Hypothalamus (tissue), 51 donors: ENCODE data around the gene GRIN2C.
"Not testable (repeated sequence)": the region's sequence is repeated elsewhere in the genome, so short reads cannot be mapped to it uniquely, and the experiment has no call there.

ENCODE experiments used
- DNase-seq, 51 donors: peaks; one replicate each; lab custom pipeline; 2025; lab: John Stamatoyannopoulos, UW

GRIN2C gene

DNA sequence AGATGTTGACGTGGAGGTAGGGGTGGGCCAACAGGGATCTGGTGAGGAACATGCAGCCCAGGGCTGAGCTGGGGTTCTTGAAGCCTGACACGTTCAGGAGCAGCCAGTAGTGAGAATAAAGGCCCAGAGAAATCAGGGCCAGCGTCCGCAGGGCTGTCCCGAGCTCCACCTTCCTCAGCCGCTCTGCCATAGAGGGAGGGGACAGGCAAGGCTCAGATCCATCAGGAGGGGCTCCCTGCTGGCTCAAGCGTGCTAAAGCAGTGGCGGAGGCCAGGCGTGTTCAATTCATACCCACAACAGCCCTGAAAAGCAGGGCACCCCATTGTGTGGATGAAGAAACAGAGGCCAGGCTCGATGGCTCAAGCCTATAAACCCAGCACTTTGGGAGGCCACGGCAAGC is 21.4 kb upstream of the GRIN2C start:
- DNase-seq = no peak

DNA sequence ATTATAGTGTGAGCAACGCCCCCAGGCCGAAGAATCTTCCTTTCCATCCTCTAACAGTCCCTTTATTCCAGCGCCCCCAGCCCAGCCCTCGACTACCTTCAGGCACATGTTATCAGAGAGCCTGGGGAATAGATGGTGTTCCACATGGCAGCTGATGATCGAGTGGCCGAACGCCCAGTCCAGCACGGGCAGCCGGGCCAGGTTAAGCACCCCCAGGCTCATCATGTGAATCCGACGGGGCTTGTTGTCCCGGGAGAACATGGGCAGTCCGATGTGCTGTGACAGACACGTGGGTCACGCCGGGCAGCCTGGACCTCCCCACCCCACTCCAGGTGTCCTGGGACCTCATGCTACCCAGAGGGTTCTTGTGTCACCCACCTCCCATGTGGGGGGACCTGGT is 19.6 kb upstream of the GRIN2C start:
- DNase-seq = no peak

DNA sequence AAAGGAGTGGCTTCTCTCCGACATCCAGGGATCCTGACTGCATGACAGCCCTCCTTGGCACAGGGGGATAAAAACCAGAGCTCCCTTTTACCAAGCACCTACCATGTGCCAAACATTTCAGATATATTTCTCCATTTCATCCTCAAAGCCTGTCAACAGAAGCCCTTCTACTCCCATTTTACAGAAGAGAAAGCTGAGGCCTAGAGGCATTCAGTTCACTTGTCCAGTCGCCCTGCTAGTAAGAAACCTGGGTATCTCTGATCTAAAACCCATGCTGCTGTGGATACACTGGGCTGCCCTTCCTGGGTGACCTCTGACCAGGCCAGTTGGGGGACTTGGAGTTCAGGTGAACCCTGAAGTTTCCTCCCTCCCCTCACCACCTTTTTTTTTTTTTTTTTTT is 19.0 kb upstream of the GRIN2C start:
- DNase-seq = no peak

DNA sequence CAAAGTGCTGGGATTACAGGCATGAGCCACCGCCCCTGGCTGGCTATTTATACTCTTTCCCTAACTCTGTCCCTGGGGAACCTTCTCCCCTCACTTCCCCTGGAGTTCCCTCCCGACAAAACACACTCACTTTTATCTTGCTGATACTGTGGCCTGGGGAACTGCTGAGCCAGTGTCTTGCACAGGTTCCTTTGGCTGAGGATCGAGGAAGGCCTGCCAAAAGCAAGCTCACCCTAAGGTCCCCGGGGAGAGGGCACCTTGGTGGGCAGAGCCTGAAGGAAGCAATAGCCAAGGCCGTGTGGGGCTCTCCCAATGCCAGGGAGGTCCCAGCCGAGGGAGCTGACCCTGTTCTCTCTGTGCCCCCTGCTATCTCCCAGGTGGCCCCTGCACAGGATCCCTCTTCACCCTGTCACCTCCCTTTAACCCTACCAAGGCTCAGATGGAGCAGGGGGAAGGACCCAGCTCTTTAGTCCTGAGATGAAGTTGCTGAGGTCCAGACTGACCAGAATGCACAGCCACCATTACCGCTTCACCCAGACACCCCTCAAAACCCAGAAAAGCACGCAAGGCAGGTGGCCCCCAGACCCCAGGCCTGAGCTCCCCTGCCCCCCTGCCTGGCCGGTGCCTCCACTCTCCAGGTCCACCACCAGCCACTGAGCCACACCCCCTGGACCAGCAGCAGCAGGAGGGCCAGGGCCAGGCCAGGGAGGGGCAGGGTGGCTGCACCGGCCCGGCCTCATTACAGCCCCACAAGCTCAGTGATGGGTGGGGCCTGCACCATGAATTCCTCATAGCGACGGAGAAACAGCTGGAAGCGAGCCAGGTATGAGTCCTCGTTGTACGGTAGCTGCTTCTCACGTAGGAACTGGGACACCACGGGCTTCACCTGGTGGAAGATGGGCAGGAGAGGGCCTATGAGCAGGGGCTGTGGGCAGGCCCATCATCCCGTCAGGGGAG is 18.2 kb upstream of the GRIN2C start:
- DNase-seq = no peak

DNA sequence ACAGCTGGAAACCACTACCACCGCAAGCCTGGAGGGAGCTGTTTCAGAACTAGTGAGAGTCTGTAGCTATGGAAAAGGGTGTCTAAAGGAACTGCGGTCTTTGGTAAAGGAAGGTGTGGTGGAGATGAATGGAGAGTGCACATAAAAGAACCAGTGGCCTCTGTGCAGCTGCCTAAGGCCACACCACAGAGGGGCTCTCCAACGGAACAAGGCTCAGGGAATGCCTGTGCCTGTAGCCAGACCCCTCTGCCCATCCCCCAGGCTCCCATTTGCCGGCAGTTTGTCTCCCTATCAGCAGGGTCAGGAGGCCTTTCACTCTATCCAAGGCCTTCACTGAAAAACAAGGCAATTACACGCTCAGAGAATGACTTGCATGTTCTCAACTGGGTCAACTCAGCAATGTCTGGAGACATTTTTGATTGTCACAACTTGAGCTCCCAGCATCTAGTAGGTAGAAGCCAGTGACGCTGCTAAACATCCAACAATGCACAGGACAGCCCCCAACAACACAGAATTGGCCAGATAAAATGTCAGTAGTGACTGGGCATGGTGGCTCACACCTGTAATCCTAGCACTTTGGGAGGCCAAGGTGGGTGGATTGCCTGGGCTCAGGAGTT is 16.4 kb upstream of the GRIN2C start:
- DNase-seq = no peak

DNA sequence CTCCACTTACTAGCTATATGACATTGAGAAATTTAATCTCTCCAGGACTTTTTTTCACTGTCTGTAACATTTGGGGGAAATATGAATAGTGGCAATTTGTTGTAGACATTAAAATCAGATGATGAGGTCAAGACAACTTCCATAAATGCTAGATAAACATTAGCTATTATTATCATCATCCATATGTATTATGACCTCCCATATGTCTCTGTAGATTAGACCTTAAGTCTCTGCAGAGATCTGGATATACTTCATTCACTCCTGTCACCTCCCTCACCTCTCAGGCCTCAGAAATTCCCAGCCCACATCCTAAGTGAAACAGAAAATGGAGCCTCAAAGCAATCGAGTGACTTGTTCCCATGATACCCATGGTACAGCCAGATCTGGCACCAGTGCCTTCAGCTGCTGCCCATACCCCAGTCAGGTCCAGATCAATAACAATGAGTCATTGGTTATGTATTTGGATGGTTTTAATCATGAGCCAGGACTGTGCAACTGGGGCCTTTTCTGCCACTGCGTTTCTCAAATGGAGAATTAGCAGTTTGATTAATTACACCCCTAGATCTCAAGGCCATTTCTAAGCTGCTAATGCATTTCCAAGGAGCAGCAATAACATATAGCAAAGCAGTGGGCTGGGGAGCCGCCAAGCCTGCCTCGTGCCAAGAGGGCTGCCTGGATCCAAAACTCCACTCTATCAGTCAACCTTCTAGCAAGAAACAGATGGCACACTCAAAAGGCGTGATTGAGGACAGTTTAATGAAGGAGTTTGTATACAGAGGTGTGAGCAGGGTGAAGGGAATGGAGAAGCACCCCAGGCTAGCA is 15.7 kb upstream of the GRIN2C start:
- peak in 1 of 51 donors; percentile 21 for DNase-seq

DNA sequence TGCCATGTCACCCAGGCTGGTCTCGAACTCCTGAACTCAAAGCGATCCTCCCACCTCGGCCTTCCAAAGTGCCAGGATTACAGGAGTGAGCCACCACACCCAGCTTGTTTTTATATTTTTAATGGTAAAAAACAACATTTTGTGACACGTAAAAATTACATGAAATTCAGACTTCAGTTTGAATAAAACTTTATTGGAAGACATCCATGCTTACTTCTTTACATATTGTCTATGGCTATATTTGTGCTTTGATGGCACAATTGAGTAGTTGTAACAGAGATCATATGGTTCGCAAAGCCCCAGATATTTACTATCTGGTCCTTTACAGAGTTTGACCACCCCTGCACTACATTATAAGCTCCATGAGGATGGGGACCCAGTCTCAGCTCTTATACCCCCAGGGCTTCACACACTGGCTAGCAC is 14.9 kb upstream of the GRIN2C start:
- no peak for DNase-seq

DNA sequence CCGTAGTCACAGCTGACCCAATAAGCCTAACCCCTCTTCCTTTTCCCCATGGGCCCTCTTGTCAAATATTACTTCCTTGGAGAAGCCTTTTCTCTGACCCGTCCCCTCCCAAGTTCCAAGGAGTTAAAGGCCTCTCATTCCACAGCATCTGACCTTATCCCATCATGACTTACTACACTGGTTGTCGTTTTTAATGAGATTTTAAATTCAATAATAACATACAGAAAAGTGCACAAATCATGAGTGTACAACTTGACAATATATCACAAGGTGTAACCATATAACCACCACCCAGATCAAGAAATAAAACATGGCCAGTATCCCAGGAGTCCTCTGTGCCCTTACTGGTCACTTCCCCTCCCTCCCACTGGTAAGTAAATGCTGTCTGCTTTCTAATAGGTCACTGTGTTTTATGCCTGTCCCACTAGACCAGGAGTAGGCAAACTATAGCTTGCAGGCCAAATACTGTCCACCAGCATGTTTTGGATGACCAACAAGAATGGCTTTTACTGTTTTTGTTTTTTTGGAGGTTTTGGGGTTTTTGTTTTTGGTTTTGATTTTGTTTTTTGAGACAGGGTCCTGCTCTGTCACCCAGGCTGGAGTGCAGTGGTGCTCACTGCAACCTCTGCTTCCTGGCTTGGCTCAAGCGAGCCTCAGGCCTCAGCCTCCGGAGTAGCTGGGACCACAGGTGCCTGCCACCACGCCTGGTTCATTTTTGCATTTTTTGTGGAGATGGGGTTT is 14.4 kb upstream of the GRIN2C start:
- no peak for DNase-seq

DNA sequence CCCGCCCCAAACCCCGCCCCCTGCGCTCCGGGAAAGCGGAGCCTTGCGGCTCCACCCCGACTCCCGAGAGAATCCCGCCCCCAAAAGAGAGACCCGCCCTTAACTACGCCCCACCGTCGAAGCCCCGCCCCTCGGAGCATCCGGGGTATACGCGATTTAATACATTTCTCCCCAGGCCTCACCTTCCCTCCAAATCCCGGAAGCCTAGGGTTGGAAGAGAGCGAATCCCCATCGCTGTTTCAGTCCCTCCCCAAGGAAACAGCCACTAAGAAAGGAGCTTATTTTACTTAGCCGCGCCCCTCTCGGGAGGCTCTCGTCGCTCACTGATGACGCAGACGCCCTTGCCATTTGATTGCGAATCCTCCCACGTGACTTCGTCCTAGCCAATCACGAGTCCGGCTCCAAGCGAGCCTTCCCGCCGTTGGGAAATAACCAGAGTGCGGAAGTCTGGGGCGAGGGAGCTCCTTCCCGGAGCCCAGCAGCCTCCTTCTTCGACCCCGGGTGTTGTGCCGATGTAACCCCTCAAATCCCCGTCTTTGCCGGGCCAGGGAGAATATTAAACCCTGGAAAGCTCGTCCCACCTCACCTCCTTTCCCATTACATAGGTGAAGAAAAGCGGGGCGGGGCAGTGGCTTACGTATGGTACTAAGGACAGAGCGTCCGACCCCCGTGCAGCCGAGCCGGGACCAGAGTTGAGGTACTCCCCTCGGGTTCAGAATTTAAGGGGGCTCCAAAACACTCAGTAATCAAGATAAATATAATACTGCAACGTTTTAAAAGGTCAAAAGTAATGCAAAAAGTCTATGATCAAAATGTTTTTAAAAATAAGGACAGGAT is 13.6 kb upstream of the GRIN2C start:
- peak; percentile 96 to 100 (median 100) for DNase-seq

DNA sequence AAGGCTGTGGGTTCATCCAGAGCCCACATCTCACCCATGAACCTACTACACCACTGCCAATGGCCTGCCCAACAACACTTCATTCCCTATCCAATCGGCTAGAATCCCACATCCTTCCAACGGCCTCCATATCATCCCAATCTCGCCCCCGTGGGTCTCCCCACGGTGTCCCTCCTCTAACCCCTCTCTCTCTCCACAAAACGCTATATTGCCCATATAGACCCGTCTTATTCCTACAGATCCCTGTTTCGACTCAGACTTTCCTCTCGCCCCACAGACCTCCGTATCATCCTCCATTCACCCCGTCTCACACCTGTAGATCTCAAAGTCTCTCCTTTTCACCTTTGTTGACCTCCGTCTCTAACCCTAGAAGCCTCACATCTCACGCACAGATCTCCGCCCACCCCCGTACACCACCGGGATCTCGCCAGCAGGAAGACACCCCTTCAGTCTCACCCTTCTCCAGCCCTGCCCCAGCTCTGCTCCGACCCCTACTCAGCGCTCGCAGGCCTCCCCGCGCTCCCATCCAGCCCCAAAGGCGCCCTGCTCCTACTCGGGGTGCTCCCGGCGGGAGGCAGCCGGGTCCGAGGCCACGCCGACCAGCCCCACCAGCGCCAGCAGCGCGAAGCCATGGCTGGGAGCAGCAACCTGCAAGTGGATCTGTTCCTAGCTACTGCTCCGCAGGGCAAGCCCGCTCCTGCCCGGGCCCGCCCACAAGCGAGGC is 12.8 kb upstream of the GRIN2C start, which contains the start of gene FDXR:
TSS of gene FDXR (minus strand) at position 682 of the 724 bp plus-strand sequence. CDS start at position 632, 50 bp downstream.
- DNase-seq = no peak

DNA sequence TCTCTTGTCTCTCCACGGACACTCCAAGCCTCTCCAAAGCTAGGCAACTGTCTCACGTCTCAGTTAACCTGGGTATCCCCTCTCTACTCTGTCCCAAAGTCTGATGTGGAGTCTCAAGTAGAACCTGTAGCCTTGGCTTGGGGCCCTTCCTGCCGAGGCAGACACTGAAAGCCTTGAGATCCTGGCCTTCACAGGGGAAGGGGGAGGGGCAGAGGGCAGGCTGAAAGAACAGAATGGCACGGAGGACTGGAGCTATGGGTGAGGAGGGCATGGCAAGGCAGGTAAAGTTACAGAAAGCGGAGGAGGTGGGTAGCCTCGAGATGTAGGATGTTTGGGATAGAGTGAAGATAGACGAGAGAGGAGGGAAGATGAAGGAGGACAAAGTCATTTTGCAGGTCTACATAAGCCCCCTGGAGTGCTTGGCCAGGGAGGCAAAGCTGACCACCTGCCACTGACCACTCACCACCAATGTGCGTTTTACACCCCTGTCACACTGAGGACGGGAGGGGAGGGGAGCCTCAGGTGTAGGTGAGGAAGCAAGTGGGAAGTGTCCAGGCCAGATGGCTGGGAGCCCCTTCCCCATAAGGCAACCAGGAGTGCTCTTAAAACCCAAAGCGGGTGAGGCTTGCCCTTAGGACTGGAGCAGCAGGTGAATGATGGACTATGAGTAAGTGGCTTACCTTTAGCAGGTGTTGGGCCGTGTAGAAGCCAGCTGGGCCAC is 11.8 kb upstream of the GRIN2C start:
- DNase-seq = no peak

DNA sequence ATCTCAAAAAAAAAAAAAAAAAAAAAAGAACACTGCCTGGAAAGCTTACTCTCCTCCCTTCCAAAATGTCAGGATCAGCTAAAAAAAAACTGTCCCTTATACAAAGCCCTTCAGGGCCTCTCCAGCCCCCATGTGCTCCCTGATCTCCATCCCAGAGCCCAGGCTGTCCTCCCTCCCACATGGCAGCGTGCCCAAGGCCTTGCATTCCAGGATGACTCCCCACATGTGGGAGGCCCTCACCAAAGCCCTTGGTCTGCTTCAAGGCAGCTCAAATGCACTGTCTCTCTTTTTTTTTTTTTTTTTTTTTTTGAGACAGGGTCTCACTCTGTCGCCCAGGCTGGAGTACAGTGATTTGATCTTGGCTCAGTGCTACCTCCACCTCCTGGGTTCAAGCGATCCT is 10.8 kb upstream of the GRIN2C start:
- DNase-seq = no peak

DNA sequence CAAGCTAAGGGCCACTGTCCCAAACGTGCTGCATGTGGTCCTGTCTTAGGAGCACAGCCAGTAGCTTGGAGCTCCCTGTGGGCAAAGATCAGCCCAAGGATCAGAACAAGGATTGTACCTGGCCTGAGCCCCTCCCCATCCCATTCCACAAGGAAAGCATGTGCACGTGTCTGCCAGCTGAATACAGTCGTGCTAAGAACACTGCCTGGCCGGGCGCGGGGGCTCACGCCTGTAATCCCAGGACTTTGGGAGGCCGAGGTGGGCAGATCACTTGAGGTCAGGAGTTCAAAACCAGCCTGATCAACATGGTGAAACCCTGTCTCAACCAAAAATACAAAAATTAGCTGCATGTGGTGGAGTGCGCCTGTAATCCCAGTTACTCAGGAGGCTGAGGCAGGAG is 10.3 kb upstream of the GRIN2C start:
- not testable (repeated sequence) for DNase-seq

DNA sequence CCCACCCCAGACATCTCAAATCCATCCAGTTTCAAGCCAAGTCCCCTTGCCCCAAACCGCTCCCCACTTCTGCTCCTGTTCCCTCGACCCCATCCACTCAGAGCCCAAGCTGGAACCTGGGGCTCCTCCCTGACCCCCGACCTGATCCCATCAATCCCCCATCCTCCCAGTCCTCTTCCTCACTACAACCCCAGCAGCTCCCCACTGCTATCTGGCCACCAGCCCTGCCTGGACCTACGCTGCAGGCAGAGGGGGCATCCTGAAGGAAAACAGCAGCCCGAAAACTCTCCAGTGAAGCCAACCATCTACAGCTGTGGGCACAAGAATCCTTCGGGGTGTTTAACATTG is 9.2 kb upstream of the GRIN2C start:
- DNase-seq = no peak

DNA sequence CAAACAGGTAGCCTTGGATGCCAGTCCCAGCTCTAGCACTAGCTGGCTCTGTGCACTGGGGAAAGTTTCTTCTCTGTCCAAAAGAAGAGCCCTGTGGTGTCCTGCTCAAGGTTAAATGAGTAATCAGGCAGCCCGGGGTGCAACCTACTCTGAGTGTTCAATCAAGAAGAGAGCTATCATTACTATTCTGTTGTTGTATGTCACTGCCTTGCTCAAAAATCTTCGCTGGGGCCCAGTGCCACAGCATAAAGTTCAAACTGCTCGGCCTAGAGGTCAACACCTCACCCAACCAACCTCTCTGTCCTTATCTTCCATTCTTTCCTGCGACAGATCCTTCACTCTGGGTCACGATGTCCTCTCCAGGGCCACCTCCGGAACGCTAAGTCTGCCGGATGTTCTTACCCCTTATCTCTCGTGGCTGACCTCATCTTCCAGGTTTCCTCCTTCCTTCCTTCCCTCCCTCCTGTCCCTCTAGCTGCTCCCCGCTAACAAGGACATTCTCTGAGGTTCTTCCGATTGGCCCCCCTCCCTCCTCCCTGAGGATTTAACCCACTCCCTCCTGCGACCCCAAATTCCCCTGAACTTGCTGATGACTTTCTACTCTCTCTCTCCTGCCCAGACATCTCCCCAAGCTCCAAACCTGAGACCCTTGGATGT is 8.7 kb upstream of the GRIN2C start:
- DNase-seq = no peak

DNA sequence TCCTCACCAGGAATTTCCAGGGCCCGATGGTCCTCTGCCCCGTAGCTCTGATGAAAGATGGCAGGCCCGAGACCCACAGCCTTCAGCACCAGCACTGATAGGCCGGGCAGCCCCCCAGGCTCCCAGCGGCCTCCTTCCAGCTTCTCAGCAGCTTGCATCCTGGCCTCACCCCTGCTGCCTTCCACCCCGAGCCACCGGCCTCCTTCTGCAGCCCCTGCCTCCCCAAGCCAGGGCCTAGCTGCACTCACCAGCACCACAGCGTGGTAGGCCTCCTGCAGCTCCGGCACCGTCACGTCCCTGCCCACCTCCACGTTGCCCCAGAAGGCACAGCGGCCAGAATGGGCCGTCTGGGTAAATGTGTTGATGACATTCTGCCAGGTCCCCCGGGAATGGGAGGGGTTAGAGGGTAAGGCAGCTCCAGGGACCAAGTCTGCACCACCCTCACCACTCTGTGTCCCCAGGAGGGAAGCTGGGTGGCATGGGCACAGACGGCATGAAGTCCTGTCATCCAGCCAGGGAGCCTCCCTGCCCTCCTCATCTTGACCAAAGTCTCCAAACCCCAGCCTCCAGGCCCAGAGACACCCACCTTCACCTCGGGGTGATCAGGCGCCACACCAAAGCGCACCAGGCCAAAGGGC is 6.6 kb upstream of the GRIN2C start:
- no peak for DNase-seq

DNA sequence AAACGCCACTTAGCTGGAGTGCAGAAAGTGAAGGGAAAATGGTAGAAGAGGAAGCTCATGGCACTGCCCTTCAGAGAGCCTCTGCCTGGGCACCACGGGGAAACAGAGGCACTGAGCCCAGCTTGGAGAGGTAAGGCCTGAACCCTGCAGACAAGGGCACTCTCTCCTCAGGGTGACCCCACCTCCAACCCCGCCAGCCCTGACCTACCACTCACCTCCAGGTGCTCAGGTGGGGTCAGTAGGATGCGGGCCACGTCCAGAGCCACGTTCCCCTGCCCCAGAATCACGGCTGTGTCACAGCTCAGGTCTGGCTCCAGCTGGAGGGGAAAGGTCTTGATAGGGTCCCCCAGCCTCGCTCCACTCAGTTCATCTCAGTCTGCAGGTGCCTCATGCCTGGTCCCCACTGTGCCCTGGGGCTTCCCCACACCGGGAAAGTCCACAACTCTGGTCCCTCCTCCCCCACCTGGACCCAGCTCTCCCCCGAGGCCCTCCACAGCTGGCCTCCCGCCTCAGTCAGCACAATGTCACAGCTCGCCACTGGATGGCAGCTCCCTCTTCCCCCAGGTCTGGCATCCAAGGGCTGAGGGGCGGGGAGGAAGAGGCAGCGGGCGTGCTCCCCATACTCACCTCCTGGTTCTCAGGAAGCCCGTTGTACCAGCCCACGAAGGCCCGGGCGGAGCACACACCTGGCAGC is 6.0 kb upstream of the GRIN2C start:
- no peak for DNase-seq
